Sciatic nerve (tissue), 2 donors: Measurements from ENCODE around the gene TANGO2. TPM values are rescaled to one million over a fixed set of nuclear protein-coding genes. Genes with fewer than 3 reads are reported as not detected.

Source experiments
- ATAC-seq: fragments of 200-7000 bp; cut with Tn5 transposase; one replicate; pipeline ENCODE4 v1.9.1; 2020; ENCODE audit warnings: mild to moderate bottlenecking, moderate library complexity
- DNase-seq: peaks from one replicate; pipeline ENCODE4 v3.0.0-alpha.2; 2020; ENCODE audit warnings: low spot score
- intact Hi-C: fragments of 100-400 bp; cut with DNase I; formaldehyde crosslinking; loops from one replicate; pipeline ENCODE4 v1.14.2; 2022
- total RNA-seq: library from RNA; stranded (reverse); fragmentation: NEBNext Ultra II Directional; extraction: Animal tissue kit (Norgen Biotek cat#: 25700); gene quantifications from one replicate; pipeline ENCODE4 v1.2.1, GENCODE V29; 2021
- donor health status: DM: no; HTN: no; CAD: no.
- donor health status: DM: no; HTN: no; CAD: no.

Gene TANGO2
- total RNA-seq, 1 donor from 2014 or later = 28.4 TPM

- ATAC-seq (peak; percentile 58), DNase-seq (peak; percentile 78)
- intact Hi-C loops = no loop called here
Observed at GRCh38 chr22:20021196-20022181, 579 bp downstream of the TANGO2 start.

- no peak for DNase-seq
- ATAC-seq = no peak
- intact Hi-C loops = no loop called here
Observed at GRCh38 chr22:20022231-20022977, 1.5 kb downstream of the TANGO2 start.

GRCh38 chr22:20022978-20023613, 2.2 kb downstream of the TANGO2 start:
- no peak for ATAC-seq
- no peak for DNase-seq
- intact Hi-C loops = no loop called here

- intact Hi-C loops = no loop called here
- DNase-seq = no peak
- no peak for ATAC-seq
Observed at GRCh38 chr22:20024225-20024624, 3.3 kb downstream of the TANGO2 start.

GRCh38 chr22:20024650-20025397, 3.9 kb downstream of the TANGO2 start:
- intact Hi-C loops = no loop called here
- no peak for DNase-seq
- no peak for ATAC-seq

- DNase-seq = no peak
Observed at GRCh38 chr22:20025401-20026203, 4.7 kb downstream of the TANGO2 start.

GRCh38 chr22:20026204-20026908, 5.4 kb downstream of the TANGO2 start:
- ATAC-seq (no peak), DNase-seq (no peak)
- intact Hi-C loops = no loop called here

More at GRCh38 chr22:20025401-20026203, 4.7 kb downstream of the TANGO2 start:
- intact Hi-C loops = no loop called here
- ATAC-seq = no peak

- intact Hi-C loops = no loop called here
- no peak for DNase-seq
- no peak for ATAC-seq
Observed at GRCh38 chr22:20026996-20027601, 6.2 kb downstream of the TANGO2 start.

- DNase-seq = no peak
Observed at GRCh38 chr22:20027966-20028854, 7.3 kb downstream of the TANGO2 start.

GRCh38 chr22:20028855-20029549, 8.1 kb downstream of the TANGO2 start:
- intact Hi-C loops = no loop called here
- ATAC-seq (no peak), DNase-seq (no peak)

More at GRCh38 chr22:20027966-20028854, 7.3 kb downstream of the TANGO2 start:
- intact Hi-C loops = no loop called here
- no peak for ATAC-seq

GRCh38 chr22:20029550-20030225, 8.8 kb downstream of the TANGO2 start:
- intact Hi-C loops = no loop called here
- DNase-seq (no peak), ATAC-seq (no peak)

- intact Hi-C loops = no loop called here
- no peak for ATAC-seq
- no peak for DNase-seq
Observed at GRCh38 chr22:20031732-20032406, 11.0 kb downstream of the TANGO2 start.

- ATAC-seq (no peak), DNase-seq (no peak)
- intact Hi-C loops = no loop called here
Observed at GRCh38 chr22:20032407-20032991, 11.6 kb downstream of the TANGO2 start.

GRCh38 chr22:20033045-20033706, 12.3 kb downstream of the TANGO2 start:
- ATAC-seq (peak; percentile 53), DNase-seq (no peak)
- intact Hi-C loops = no loop called here
